PC-9 (cell line): ENCODE data around the gene LRRC8C.

ENCODE experiments used
- CTCF ChIP-seq: fragments of 200-600 bp; sonication (generic); conservative IDR thresholded peaks from 2 replicates; pipeline ENCODE4 v1.6.1; 2017; ENCODE audit warnings: mixed run types, antibody characterized with exemption, mild to moderate bottlenecking, moderate library complexity
- EZH2 ChIP-seq: fragments of 200-600 bp; sonication (generic); IDR thresholded peaks from 2 replicates; pipeline ENCODE4 v1.8.0; 2017; ENCODE audit warnings: antibody characterized with exemption, low read depth

GRCh38 chr1:89669441-89669840 is 36.5 kb downstream of the LRRC8C start:
- TF ChIP-seq EZH2 = no peak
- TF ChIP-seq CTCF = no peak
